Measurements from ENCODE around the gene BYSL.

GRCh38 chr6:41957117-41957516 is 35.8 kb downstream of the BYSL start:
- TF ChIP-seq USF2 (IDR thresholded peaks at IDR 0.05; ENCODE audit: borderline replicate concordance, low read depth, low read length) (no peak), FOS (IDR thresholded peaks at IDR 0.05; ENCODE audit: borderline replicate concordance, extremely low read depth, insufficient read length) (no peak), SP1 (IDR thresholded peaks at IDR 0.05; ENCODE audit: low read depth, low read length) (no peak), EGR1 (IDR thresholded peaks at IDR 0.05; ENCODE audit: borderline replicate concordance in 1 of 2, low read depth in 2 of 2, low read length in 2 of 2) (no peak), CHD1 (IDR thresholded peaks at IDR 0.05; ENCODE audit: low read depth, low read length) (no peak), JUND (IDR thresholded peaks at IDR 0.05; ENCODE audit: low read depth, low read length) (no peak), CBX5 (IDR thresholded peaks at IDR 0.05; ENCODE audit: low read depth) (no peak), NFYB (IDR thresholded peaks at IDR 0.05; ENCODE audit: insufficient read depth, low read depth, low read length) (no peak), BHLHE40 (IDR thresholded peaks at IDR 0.05; ENCODE audit: borderline replicate concordance in 1 of 2, low read depth in 2 of 2, low read length in 1 of 2) (no peak)
- TF ChIP-seq, protein P1, sequence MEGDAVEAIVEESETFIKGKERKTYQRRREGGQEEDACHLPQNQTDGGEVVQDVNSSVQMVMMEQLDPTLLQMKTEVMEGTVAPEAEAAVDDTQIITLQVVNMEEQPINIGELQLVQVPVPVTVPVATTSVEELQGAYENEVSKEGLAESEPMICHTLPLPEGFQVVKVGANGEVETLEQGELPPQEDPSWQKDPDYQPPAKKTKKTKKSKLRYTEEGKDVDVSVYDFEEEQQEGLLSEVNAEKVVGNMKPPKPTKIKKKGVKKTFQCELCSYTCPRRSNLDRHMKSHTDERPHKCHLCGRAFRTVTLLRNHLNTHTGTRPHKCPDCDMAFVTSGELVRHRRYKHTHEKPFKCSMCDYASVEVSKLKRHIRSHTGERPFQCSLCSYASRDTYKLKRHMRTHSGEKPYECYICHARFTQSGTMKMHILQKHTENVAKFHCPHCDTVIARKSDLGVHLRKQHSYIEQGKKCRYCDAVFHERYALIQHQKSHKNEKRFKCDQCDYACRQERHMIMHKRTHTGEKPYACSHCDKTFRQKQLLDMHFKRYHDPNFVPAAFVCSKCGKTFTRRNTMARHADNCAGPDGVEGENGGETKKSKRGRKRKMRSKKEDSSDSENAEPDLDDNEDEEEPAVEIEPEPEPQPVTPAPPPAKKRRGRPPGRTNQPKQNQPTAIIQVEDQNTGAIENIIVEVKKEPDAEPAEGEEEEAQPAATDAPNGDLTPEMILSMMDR (IDR thresholded peaks at IDR 0.05 in 2 of 3, conservative IDR thresholded peaks at IDR 0.05 in 1 of 3; ENCODE audit: control insufficient read depth in 2 of 3, extremely low read depth in 1 of 3, insufficient read depth in 1 of 3, low read depth in 3 of 3, low read length in 3 of 3) = no peak

Measured in GM12878 (cell line).